OCI-M2 (cell line): ENCODE results near the gene PAX2.

ENCODE experiments used
- DNase-seq: peaks from one replicate; lab custom pipeline; 2025; ENCODE audit not compliant: unreplicated experiment; lab: John Stamatoyannopoulos, UW

PAX2 gene

GRCh38 chr10:100750291-100751210 lies 5.2 kb downstream of the PAX2 start:
- DNase-seq = no peak

GRCh38 chr10:100751211-100751933 lies 6.0 kb downstream of the PAX2 start:
- no peak for DNase-seq

DNA sequence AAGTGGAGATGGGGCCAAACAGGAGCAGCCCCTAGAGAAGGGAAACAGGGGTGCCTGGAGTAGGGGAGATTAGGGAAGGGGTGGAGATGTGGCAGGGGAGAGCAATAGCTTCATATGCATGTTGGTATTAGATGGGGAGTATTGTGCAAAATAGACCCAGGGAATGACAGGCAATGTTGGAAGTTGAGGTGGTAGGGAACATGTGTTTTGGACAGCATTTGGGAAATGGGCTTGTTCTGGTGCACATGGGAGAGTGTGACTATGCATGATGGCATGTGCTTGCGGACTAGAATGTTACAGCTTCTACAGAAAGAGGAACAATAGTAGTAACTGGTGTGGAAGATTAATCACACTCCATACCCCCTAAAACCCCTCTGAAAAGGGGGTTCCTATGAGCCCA lies 10.4 kb downstream of the PAX2 start:
- DNase-seq = no peak

DNA sequence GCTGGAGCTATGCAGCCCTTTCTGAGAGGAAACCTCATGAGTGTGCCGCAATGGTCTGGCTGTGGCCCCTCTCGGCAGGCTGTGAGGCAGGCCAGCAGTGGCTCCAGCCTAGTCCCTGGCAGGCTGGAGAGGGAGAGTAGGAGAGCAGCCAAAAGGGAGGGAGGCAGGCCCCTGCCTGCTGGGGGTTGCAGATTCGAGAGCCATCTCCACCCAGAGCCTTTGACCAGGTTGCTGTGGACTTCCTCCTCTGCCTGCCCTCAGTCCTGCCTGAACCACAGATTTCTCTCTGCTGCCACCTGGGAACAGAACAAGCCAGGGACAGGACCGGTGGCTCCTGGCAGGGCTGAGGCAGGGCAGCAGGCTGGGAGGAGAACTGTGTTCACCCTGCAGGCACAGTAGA lies 13.9 kb downstream of the PAX2 start:
- no peak for DNase-seq

DNA sequence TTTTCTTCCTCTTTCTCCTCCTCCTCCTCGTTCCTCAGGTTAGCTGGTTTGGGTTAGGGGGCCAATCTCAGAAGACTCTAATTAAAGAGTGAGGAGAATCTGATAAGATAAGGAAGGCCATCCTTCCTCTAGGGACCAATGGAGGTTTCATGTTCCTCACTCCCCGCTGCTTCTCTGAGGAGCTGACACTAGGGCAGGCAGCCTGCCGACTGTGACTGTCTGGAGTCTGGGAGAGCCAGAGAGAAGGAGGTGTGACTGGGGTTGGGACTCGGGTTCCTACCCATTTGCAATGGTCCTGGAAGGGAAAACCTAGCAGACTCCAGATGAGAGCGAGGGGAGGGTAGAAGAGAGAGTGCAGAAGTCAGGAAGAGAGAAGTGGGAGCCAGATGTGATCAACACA lies 15.3 kb downstream of the PAX2 start:
- DNase-seq = no peak

- DNase-seq = no peak
Measured at GRCh38 chr10:100761191-100761590, 15.8 kb downstream of the PAX2 start.

GRCh38 chr10:100763043-100763747 lies 17.8 kb downstream of the PAX2 start:
- no peak for DNase-seq

DNA sequence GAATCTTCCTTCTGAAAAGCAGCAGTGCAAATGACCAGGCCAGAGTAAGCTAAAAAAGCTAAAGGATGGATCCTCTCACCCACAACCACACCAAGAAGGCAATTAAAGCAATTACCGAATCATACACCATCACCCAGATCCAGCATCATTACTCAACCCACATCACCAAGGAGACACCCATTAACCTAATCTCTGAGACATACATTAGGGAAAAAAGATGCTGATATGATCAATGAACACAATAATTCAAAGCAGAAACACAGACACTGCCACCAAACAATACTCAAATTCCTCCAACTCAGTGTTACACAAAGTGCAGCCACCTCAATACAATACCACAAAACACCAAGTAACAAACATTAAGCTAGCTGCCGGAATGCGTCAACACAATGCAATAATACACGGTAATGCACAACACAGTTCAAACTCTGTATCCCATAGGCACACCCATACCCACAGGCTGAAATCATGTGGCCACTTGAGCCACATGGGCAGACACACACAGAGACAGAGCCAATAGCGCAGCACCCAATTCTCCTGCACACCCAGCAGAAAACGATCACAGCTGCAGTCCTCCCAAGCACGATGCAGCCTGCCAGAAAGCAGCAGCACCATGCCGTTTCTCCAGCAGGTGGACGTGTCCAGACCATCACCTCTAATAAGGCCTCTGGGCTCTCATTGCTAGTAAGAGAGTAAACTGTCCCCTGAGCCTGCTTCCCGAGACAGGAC lies 21.5 kb downstream of the PAX2 start:
- DNase-seq = no peak

GRCh38 chr10:100767422-100767775 lies 22.0 kb downstream of the PAX2 start:
- no peak for DNase-seq

DNA sequence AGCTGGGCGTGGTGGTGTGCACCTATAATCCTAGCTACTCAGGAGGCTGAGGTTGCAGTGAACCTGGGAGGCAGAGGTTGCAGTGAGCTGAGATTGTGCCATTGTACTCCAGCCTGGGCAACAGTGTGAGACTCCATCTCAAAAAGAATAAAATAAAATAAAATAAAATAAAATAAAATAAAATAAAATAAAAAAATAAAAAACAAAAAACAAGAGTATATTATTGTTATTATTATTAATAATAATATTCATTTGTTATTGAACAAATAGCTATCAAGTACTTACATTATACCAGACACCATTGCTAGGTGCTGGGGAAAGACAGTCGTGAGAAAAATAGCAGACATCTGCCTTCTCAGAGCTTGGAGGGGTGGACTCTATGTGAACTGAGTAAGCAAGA lies 24.1 kb downstream of the PAX2 start:
- DNase-seq = no peak

DNA sequence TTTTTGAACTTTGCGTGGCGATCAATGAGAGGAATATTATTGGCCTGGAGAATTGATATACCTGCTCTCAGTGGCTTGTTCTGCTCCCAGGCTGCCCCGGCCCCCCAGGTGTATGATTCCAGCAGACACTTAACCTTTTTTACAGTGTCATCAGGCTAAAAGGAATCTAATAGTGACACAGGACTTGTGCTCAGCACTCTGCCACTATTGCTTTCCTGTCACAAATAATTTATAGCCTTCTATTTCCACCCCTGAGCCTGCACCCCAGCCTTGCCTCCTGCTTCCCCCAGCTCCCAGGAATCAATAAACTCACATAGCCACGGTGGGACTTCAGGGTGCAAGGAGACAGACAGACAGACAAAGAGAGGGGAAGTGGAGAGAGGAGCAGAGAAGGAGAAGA lies 28.3 kb downstream of the PAX2 start:
- no peak for DNase-seq

GRCh38 chr10:100774223-100774622 lies 28.8 kb downstream of the PAX2 start:
- DNase-seq = no peak

DNA sequence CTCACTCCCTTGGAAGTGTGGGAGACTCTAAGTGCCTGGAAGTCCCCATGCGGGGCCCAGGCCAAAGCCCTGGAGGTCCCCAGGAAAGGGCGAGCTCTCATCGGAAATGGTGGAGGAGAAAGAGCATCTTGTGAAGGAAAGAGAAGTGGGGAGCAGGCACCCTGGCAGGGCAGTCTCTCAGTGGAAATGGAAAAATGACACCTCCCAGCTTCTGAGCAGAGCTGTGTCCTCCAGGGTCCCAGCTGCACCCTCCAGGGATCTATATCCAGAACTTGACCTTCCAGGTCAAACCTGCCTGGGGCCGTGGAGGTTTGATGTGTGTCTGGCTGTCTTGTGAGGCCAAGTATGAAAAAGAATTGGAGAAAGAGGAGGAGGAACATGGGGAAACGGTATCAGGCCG lies 29.5 kb downstream of the PAX2 start:
- DNase-seq = no peak

- DNase-seq = no peak
Measured at GRCh38 chr10:100775386-100775785, 30.0 kb downstream of the PAX2 start.

DNA sequence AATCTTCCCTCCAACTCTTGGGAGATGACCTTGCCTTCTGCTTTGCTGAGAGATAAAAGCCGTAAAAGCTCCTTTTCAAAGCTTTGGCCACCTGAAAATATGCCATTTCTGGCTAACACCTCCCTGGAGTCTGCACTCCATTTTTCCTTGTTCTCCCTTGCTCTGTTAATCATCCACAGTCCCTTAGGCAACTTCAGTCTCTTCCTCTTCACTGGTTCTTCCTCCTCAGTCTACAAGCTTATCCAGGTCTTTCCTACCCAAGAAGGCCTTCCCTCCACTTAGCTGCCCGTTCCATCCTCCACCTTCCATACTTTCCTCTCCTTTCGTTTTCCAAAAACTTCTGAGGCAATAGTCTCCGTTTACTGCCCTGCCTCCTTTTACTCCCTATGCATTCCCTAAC lies 30.5 kb downstream of the PAX2 start:
- no peak for DNase-seq

DNA sequence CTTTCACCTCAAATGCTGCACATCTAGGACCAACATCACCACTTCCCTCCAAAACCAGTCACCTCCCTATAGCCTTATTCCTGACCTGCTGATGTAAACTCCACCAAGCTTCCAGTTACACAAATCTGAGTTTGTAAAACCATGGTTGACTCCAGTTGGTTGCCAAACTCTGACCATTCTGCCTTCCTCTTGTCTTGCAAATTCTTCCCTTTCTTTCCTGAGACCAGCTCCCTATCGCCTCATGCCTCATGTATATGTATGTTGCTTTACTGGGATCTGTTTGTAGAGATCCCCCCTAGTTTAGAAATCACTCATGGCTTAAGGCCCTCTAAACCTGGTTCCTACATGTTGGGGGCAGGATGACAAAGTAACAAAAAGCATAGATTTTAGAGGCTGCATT lies 31.3 kb downstream of the PAX2 start:
- DNase-seq = no peak

- no peak for DNase-seq
Measured at GRCh38 chr10:100779329-100779728, 33.9 kb downstream of the PAX2 start.

GRCh38 chr10:100780324-100780723 lies 34.9 kb downstream of the PAX2 start:
- DNase-seq = no peak

- DNase-seq = no peak
Measured at GRCh38 chr10:100781145-100781665, 35.8 kb downstream of the PAX2 start.

DNA sequence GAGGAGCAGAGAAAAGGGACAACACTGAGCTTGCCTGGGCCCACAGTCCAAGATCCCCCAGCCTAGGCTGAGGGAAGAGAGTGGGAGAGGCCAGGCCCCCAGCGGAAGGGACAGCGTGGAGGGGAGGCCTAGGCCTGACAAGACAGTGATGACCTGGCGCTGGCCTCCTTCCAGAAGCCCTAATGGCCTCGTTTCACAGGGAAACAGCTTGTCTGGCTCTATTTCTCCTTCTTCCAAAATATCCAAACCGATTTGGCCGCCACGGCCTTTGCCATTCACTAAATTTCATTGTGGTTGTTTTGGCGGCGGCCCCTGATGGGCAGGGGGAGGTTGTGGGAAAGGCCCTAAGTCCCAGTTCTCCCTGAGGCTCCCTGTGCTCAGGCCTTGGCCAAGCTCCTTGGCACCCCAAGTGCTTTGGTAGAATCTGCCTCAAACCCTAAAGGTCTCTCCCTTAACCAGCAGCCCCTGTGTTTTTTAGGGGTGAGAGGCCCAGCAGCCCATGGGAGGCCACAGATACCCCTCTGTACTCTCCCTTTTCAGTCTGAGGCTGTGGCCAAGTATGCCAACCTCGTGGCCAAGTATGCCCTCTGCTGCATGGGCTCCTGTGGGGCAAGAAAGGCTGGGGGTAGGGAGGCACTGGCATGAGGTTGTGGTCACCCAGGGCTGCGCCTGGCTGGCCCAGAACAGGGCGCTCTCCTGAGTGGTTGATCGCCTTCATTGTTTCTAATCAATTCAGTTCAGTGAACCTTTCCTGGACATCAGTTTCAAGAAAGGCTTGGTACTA lies 37.3 kb downstream of the PAX2 start:
- no peak for DNase-seq
